ENCODE data around the gene ZNF598. TPM values are rescaled to one million over a fixed set of nuclear protein-coding genes. Genes with fewer than 3 reads are reported as not detected.

The ZNF598 gene
- total and polyA plus RNA-seq, 10 of the 15 experiments (the other 5 are each of a cell fraction or from before 2014, with no cell fraction given), result 0.08 to 74.0 (median 14.4) TPM

- CTCF ChIA-PET, result no interaction called here
- no peaks in the 10 kb centered on the region for H3K36me3 ChIP-seq (ENCODE audit: control insufficient read depth in 2 of 2, insufficient read depth in 2 of 2, low read length in 1 of 2)
- ATAC-seq (no peak), FAIRE-seq (no peak), DNase-seq (ENCODE audit: low read depth, low spot score) (no peak)
- no peaks in the 10 kb centered on the region for H3K4me1 ChIP-seq (ENCODE audit: control insufficient read depth, insufficient read depth, low read length)
- in situ Hi-C loops (cut with MboI) (no loop called here), intact Hi-C loops (cut with micrococcal nuclease; ENCODE audit: unreplicated experiment) (no loop called here)
- H3K9me3 ChIP-seq (replicated peaks; ENCODE audit: control insufficient read depth, insufficient read depth, low read length), result no peaks in the 10 kb centered on the region
- H3K27me3 ChIP-seq (replicated peaks in 1 of 2; ENCODE audit: control insufficient read depth in 2 of 2, insufficient read depth in 2 of 2, low read length in 1 of 2), result no peaks in the 10 kb centered on the region; a peak in 1 of 4 replicates
- H4K20me1 ChIP-seq (ENCODE audit: control insufficient read depth, insufficient read depth), result no peaks in the 10 kb centered on the region
- RAD21 ChIA-PET (ENCODE audit: unreplicated experiment), result no interaction called here
- H3K27ac ChIP-seq (ENCODE audit: control insufficient read depth, insufficient read depth), result no peak overlapping the region
- H2AFZ ChIP-seq (ENCODE audit: control insufficient read depth, low read depth, low read length), result no peak overlapping the region
- H3K4me2 ChIP-seq (ENCODE audit: control insufficient read depth, insufficient read depth), result no peak overlapping the region
- SMC1A ChIA-PET (ENCODE audit: uncharacterized antibody, unreplicated experiment), result no interaction called here
- 81% methylated on average over 10 of the region's 11 CpGs for WGBS (ENCODE audit: insufficient coverage, insufficient replicate concordance, low lambda C conversion rate, missing lambda C conversion rate)
- BruUV-seq (replicated peaks), result no TSS peak
- no peaks in the 10 kb centered on the region for H3K79me2 ChIP-seq (ENCODE audit: control insufficient read depth, insufficient read depth, low read length)
- no peak overlapping the region for H3K9ac ChIP-seq (ENCODE audit: control insufficient read depth, insufficient read depth, low read length)
- POLR2A ChIA-PET, result interaction anchor here (0.7 kb wide), 1 partner anchor 39 kb away, joined by 4 read pairs; no protein-coding TSS in a partner anchor
- no peak overlapping the region for H3K4me3 ChIP-seq
- TF ChIP-seq POLR2AphosphoS5 (IDR thresholded peaks at IDR 0.05; ENCODE audit: low read length) (no peak), NFYA (IDR thresholded peaks at IDR 0.05; ENCODE audit: borderline replicate concordance, low read depth, low read length) (no peak), ZBTB11 (CRISPR knock-in tag; IDR thresholded peaks at IDR 0.05) (no peak), TCF3 (IDR thresholded peaks at IDR 0.05; ENCODE audit: borderline replicate concordance, insufficient read depth, low read depth, low read length) (no peak), RUNX3 (IDR thresholded peaks at IDR 0.05; ENCODE audit: low read length) (no peak), FOXM1 (IDR thresholded peaks at IDR 0.05; ENCODE audit: low read depth, low read length) (no peak), PML (IDR thresholded peaks at IDR 0.05; ENCODE audit: low read length) (no peak), GATAD2B (conservative IDR thresholded peaks at IDR 0.05; ENCODE audit: low read depth) (no peak), SMC3 (IDR thresholded peaks at IDR 0.05; ENCODE audit: borderline replicate concordance, low read length) (no peak), EGR1 (IDR thresholded peaks at IDR 0.05; ENCODE audit: borderline replicate concordance in 1 of 2, low read depth in 2 of 2, low read length in 2 of 2) (no peak), TARDBP (IDR thresholded peaks at IDR 0.05; ENCODE audit: borderline replicate concordance) (no peak), ATF2 (IDR thresholded peaks at IDR 0.05; ENCODE audit: low read length) (no peak), CEBPZ (IDR thresholded peaks at IDR 0.05; ENCODE audit: low read depth, low read length) (no peak), E2F4 (IDR thresholded peaks at IDR 0.05; ENCODE audit: low read depth, low read length) (no peak)
Observed at GRCh38 chr16:1949507-1949906, 60.1 kb downstream of the ZNF598 start.
